ENCODE results near the gene DYNC2LI1.

DNA sequence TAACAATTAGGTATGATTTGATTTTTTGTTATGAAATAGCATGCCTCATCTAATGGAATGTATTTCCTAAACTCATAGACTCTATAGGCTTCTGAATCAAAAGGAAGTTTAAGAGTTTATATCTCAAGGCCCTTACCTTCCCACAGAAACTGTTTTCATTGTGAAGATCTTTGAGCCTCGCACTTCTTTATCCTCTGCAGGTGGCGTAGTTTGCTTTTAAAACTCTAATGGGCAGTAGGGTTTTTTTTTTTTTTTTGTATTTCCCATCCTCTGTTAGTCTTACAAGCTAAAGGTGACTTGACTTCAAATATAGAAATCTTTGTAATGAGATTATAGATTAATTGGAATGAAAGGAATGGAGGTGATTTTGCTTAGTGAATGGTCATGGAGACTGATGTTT lies 28.3 kb downstream of the DYNC2LI1 start:
- TF ChIP-seq POLR2A (IDR thresholded peaks at IDR 0.05): no peak
- TF ChIP-seq, protein P1, sequence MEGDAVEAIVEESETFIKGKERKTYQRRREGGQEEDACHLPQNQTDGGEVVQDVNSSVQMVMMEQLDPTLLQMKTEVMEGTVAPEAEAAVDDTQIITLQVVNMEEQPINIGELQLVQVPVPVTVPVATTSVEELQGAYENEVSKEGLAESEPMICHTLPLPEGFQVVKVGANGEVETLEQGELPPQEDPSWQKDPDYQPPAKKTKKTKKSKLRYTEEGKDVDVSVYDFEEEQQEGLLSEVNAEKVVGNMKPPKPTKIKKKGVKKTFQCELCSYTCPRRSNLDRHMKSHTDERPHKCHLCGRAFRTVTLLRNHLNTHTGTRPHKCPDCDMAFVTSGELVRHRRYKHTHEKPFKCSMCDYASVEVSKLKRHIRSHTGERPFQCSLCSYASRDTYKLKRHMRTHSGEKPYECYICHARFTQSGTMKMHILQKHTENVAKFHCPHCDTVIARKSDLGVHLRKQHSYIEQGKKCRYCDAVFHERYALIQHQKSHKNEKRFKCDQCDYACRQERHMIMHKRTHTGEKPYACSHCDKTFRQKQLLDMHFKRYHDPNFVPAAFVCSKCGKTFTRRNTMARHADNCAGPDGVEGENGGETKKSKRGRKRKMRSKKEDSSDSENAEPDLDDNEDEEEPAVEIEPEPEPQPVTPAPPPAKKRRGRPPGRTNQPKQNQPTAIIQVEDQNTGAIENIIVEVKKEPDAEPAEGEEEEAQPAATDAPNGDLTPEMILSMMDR (IDR thresholded peaks at IDR 0.05): no peak
